GM04503 (cell line): ENCODE data around the gene SCARB2.
"Not testable (repeated sequence)": the region's sequence is repeated elsewhere in the genome, so short reads cannot be mapped to it uniquely, and the experiment has no call there.

Experiments used
- DNase-seq: peaks from one replicate; pipeline ENCODE4 v3.0.0-alpha.2; 2012; ENCODE audit warnings: low read depth

Gene SCARB2, protein sequence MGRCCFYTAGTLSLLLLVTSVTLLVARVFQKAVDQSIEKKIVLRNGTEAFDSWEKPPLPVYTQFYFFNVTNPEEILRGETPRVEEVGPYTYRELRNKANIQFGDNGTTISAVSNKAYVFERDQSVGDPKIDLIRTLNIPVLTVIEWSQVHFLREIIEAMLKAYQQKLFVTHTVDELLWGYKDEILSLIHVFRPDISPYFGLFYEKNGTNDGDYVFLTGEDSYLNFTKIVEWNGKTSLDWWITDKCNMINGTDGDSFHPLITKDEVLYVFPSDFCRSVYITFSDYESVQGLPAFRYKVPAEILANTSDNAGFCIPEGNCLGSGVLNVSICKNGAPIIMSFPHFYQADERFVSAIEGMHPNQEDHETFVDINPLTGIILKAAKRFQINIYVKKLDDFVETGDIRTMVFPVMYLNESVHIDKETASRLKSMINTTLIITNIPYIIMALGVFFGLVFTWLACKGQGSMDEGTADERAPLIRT

DNA sequence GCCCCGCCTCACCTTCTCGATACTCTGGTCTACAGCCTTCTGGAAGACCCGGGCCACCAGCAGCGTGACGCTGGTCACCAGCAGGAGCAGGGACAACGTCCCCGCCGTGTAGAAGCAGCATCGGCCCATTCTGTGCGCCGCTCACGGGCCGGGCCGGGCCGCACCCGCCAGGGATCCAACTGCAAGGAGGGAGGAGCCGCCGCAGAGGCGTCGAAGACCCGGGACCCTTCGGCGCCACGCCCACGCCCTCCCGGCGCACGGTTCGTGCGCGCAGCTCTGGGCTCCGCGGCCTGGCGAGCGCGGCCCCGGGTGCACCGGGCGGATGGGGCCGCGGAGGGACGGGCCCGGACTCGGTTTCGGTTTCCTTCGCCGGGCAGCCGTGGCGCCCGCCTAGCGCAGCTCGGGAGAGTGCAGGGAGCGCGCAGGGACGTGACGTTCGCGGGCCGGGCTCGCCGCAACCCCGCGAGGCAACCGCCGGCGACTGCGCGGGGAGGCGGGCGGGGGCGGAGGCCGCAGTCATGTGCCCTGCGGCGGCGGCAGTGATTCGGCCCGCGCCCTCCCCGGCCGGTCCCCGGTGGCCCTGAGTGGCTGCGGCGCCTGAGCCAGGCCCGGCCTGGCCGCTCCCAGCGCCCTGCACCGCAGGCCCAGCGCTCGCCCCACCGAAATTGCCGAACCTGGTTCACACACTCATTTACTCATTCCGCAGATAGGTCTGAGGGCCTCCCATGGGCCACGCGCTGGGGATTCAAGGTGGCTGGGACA lies at the start of gene SCARB2:
Gene SCARB2 (minus strand): TSS at position 410 of the 762 bp plus-strand sequence. CDS start 281 bp downstream, at position 129.
- peak; percentile 41 for DNase-seq

DNA sequence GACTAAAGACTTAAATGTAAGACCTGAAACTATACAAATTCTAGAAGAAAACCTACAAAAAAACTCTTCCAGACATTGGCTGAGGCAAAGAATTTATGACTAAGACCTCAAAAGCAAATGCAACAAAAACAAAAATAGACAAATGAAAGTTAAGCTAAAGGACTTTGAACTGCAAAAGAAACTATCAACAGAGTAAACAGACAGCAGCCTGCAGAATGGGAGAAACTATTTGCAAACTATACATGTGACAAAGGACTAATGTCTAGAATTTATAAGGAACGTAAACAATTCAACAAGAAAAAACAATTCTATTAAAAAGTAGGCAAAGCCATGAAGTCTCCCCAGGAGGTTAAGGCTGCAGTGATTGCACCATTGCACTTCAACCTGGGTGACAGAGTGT lies 46.9 kb upstream of the SCARB2 start:
- no peak for DNase-seq

DNA sequence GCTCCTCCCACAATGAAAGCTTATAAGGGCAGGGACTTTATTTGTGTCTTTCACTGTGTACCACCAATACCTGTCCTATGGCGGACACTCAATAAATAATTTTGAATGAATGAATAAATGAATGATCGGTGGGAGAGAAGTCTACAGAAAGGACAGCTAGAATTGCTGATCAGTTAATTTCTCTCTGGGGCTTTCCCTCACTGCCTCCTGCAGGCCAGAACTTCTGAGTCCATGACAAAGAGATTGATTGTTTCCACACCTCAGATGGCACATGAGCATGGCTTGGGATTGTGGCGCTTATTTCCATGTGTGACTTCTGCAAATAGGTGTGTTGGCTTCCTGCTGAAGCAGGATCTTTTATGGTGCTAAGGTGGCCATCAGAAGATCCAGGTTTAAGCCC lies 44.2 kb upstream of the SCARB2 start:
- no peak for DNase-seq

DNA sequence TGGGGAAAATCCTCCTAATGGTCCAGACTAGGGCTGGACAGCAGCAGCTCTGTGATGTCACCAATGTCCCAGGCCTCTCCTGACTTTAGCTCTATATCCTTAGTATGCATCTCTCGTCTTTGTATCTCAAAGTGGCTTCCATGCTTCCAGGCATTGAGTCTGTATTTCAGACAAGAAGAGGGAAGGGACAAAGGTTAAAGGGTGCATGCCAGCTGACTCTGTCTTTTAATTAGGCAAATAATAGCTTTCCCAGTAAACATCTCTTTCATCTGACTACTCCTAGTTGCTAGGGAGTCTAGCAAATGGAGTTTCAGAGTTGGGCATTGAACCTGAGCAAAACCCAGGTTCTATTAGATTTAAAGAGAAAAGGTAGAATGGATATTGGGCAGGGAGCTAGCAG lies 43.3 kb upstream of the SCARB2 start:
- DNase-seq: no peak

DNA sequence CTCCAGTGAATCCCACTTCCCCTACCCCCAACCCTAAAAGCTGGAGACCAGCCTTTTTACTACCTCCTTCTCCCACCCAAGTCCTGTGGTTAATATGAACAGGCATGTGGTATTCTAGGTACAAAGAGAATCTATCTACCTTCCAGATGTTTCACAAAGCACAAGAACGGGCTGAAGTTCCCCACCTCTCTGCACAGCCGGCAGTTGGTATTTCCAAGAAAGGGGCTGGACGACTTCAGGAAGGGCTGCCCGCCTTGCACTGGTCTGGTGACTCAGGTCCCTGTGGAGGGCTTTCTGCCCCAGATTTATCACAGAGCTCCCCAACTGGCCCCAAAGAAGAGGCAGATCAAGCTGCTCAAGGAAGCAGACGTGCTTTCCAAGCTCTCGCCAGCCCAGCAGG lies 42.4 kb upstream of the SCARB2 start:
- no peak for DNase-seq

DNA sequence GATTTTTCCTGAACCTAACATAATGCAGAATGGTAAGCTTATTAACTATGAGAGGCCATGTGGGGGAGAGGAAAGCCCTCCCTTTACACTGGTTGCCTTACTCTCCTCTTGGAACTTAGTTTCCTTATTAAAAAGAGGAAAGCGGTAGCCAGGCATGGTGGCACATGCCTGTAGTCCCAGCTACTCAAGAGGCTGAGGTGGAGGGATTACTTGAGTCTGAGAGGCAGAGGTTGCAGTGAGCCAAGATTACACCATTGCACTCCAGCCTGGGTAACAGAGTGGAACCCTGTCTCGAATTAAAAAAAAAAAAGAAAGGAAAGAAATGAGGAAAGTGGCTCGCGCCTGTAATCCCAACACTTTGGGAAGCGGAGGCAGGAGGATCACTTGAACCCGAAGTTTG lies 39.9 kb upstream of the SCARB2 start:
- DNase-seq: no peak

DNA sequence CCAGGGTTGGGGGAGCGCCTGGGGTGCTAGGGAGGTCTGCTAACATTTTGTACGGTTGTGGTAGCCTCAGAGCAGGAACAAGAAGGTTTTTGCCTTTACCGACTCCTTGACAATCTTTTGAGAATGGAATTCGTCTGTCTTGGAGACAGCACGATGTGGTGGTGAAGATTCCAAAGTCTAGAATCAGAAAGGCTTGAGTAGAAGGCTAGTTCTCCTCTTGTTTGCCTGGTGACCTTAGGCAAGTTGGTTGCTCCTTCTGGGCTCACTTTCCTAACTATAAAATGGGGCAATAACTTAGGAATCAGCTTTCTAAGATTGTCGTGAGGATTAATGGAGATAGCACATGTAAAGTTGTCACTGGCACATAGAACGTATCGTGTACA lies 38.6 kb upstream of the SCARB2 start:
- no peak for DNase-seq

DNA sequence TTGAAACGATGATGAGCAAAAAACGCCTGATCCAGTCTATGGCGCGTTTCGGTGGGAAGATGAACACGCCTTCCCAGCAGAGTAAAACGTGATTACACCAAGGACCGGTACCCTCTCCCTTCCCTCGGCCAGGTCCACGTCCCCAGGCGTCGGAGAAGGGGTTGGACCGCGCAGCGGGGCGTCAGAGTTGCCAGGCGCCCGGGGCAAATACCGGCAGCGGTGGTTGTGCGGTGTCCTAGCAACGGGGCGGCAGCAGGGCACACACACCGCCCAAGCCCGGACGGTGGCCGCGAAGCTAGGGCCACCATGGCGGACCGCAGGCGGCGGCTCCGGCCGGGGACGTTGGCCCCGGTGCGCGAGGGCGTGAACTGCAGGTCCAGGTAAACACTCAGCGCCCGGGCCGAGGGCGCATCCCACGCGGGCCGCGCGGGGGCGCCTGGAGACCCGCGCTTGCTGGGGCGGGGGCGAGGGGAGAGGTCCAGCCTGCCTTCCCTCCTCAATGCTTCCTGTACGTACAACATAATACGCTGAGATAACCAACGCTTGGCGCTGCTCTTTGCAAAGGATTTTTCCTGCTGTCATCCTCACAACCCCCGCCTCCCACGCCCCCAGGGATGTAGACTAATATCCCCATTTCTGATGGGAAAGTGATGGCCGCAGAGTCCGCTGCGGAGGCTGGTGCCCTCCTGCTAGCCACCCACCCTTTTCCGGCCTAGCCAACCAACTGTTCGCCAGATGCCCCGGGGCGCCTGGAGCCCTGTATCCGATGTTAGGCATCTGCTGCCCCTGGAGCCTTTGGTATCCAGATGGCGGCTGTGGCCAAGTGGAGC lies 38.0 kb upstream of the SCARB2 start, which contains the start of gene FAM47E:
Gene FAM47E (plus strand): TSS at position 281 of the 830 bp plus-strand sequence. CDS start 26 bp downstream, at position 307.
- no peak for DNase-seq

DNA sequence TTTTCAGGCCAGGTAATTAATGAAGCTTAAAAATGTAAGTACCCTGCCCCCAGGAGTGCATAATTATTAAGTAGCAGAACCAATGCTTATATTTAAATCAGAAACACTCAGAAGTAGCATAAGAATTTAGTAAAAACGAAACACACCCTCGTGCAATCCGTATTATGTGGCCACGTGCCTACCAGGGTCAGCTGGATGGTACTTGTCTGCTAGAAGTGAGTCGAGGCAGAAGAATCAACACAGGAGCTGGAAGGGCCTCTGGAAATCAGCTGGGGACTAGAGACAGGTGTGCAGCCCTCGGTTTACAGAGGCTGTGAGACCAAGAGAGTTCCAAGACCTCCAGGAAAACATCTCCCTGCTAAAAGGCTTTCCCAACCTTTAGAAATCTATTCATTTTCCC lies 37.3 kb upstream of the SCARB2 start:
- DNase-seq: no peak

DNA sequence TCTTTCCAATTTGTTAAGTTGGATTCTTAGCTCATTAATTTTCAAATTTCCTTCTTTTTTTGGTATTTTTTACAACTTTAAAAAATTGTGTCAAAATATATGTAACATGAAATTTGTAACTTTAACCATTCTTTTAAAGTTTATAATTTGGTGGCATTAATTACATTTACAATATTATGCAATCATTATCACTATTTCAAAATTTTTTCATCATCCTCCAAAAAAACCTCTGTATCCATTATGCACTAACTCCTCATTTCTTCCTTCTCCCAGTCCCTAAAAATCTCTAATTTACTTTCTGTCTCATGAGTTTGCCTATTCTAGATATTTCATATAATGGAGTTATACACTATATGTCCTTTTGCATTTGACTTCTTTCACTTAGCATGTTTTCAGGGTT lies 33.2 kb upstream of the SCARB2 start:
- DNase-seq: no peak

DNA sequence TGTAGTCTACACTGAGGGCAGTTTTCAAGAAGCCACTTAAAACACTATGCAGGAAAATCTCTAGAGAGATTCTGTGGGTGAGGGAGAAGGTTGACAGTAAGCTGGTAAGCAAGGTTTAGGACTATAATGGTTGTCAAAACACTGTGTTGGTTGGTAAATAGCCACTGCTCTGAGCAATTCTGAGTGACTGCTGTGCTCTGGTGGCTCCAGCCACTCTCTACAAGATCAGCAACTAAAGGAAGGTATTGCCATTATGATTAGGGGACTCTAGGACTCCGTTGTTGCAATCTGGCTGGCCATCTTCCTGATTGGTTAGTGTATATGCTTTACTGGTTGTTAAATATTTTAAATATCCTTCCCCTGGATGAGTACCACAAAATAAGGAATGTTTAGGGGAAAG lies 32.4 kb upstream of the SCARB2 start:
- DNase-seq: no peak

DNA sequence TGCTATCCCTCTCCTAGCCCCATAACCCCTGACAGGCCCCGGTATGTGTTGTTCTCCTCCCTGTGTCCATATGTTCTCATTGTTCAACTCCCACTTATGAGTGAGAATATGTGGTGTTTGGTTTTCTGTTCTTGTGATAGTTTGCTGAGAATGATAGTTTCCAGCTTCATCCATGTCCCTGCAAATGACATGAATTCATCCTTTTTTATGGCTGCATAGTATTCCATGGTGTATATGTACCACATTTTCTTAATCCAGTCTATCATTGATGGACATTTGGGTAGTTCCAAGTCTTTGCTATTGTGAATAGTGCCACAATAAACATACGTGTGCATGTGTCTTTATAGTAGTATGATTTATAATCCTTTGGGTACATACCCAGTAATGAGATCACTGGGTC lies 30.3 kb upstream of the SCARB2 start:
- not testable (repeated sequence) for DNase-seq

DNA sequence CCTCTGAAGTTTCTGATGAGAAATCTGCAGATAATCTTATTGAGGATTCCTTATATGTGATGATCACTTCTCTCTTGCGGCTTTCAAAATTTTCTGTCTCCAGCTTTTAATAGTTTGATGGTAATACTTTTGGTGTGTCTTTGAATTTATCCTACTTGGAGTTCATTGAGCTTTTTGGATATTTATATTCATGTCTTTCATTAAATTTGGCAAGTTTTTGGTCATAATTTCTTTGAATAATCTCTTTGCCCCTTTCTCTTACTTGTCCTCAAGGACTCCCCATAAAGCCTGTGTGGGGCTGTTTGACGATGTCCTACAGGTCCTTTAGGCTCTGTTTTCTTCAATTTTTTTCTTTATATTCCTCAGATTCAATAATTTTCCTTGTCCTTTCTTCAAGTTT lies 26.6 kb upstream of the SCARB2 start:
- DNase-seq: no peak

DNA sequence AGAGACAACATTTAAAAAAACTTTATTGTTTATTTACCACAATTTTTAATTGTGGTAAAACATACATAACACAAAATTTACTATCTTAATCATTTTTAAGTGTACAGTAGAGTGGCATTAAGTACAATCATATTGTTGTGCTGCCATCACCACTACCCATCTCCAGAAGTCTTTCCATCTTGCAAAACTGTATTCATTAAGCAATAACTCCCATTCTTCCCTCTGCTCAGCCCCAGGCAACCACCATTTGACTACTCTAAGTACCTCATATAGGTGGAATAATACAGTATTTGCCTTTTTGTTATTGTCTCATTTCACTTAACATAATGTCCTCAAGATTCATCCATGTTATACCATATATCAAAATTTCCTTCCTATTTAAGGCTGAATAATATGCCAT lies 25.1 kb upstream of the SCARB2 start:
- DNase-seq: no peak

DNA sequence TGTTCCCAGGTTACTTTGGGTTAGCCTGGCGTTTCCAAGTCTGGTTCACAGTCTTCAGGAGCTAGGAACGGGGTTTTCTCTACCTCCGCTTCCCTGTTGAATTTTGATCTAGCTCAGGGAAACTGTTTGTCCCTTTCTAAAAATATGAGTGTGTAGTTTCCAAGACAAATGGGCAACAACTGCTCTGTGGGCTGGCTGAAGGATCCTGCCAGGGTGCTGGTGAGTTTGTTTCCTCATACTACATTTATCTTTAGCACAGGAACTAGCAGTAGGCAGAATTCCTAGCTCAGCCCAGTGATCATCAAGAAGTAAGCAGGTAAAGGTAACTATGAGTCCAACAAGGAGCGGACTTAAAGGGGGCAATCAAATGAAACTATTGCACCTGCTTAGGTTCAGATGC lies 24.6 kb upstream of the SCARB2 start:
- DNase-seq: no peak

DNA sequence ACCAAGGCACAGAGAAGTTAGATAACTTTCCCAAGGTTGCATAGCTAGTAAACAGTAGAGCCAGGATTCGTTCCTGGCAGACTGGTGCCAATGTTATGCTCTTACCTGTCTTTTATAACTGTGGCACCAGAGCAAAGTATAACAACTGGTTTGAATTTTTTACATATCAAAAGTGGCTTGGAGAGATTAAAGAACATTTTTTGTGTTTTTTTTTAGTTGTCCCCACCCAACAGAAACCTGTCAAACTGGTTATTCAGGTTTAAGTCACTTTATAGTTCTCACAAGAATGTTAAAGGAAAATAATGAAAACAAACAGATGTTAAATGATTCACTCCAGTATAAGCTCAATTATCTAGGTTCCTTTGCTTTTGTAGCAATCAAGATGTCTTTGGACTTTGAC lies 22.3 kb upstream of the SCARB2 start:
- DNase-seq: no peak

DNA sequence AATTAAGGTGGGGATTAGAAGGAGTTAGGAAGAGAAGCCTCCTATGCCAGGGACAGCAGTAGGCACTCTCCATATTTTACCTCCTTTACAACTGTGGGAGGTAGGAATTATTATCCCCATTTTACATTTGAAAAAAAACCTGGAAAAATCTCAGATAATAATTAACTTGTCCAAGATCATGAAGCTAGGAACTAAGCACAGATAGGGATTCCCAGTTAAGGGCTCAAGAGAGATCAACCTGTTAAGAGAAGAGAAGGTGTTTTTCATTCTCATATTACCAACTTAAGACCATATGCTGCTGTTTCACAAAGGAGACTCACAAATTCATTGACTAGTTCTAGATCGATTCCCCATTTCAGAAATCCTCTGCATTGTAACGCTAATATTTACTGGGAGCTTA lies 21.8 kb upstream of the SCARB2 start:
- no peak for DNase-seq

DNA sequence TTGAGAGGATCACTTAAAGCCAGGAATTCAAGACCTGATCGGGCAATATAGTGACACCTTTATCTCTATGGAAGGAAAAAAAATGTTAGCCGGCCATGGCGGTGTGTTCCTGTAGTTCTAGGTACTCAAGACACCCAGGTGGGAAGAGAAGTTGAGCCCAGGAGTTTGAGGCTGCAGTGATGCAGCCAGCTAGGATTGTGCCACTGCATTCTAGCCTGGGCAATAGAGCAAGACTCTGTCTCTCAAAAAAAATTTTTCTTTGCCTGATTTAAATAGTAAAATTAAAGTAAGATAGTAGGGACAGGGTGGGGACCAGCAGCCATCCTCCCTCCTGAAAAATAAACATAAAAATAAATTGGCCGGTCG lies 21.0 kb upstream of the SCARB2 start:
- DNase-seq: no peak

DNA sequence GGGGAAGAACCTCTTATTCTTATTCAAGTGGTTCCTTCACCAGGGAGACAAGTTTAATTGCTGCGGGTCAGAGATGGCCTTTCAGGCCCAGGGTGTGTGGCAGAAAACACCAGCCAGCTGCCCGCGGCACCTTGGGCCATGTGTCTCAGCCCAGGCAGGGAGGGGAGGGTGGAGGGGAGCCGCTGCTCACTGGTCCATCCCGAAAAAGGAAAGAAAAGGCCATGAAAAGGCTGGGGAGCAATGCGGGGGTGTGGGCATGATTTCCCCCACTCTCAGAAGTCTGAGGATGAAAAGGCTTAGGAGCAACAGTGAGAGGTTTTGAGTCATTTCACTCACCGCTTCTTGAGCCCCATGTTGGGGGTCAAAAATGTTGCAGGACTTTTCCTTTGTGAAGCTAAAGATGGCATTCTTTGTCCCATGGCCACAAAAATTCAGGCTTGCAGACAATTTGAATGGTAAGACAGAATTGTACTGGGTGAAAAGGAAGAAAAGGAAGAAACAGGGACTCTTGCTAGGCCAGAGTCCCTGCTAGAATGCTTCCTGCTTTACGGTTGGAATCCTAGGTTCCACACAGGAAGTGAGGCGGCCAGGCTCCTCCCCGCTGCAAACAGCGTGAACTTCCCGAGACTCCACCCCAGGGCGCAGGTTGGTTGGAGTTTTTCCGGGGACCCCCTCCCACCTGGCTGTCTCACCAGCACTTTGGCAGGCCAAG lies 20.5 kb upstream of the SCARB2 start:
- no peak for DNase-seq

DNA sequence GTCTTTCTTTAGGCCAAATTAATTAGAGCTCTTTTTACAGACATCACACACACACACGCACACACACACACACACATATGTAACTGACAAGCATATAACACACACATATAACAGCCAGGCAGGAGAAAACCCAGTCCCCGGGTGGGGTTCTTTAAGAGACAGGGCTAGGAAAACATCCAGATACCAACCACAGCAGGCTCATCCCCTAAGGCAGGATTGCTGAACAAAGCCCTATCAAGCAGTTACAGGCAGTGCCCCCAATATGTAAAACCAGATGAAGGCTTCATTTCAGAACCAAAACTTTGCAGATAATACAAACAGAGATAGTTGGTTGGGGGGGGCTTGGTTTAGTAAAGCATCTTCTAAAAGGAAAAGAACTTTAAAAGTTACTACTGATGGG lies 19.9 kb upstream of the SCARB2 start:
- DNase-seq: no peak

DNA sequence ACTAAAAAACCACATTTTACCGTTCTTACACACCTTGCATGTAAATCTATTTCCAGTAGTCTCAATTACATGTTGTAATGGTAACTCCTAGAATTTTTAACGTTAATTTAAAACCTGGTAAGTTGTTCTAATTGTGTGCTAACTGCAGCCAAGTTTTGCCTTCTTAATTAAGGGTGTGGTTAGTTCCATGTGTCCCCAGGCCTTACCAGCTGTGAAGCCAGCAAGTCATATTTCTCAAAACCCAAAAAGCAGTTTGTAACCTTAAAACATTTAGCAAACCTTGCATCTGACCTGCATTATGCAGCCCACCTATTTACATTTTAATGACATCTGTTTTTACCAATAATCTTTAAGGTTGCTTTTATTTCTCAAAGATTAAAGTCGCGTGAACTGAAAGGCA lies 19.5 kb upstream of the SCARB2 start:
- no peak for DNase-seq

DNA sequence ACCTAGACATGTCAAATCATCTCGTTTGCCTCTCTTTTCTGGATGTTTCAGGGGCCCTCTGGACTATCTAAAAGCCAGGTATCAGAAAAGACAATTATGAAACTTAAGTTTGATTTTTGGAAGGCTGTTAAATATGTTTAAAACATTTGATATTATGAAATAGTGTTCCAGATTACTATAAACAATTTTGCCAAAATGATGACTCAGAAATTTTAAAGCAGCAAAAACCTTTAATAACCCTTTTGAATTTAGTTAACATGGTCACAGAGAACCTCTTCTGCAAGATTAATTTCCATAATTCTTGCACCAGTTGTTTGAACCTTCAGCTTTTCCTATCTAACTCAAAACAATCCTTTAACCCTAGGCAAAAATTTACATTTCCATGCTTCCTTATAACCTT lies 19.1 kb upstream of the SCARB2 start:
- DNase-seq: no peak
